ENCODE results near the gene CAMK2D.
"Not testable (repeated sequence)": the region's sequence is repeated elsewhere in the genome, so short reads cannot be mapped to it uniquely, and the experiment has no call there.

- not testable (repeated sequence) for TF ChIP-seq TAF1 (IDR thresholded peaks at IDR 0.05; ENCODE audit: low read depth, low read length); POLR2A (IDR thresholded peaks at IDR 0.05; ENCODE audit: low read depth, low read length); POLR2AphosphoS5 (IDR thresholded peaks at IDR 0.05; ENCODE audit: low read depth, low read length); PAX5 (IDR thresholded peaks at IDR 0.05; ENCODE audit: insufficient read depth, low read length, severe bottlenecking)
These were observed 56.4 kb downstream of the CAMK2D start for GRCh38 chr4:113705097-113705496.
